ENCODE measurements around the gene NDST1.

The NDST1 gene

DNA sequence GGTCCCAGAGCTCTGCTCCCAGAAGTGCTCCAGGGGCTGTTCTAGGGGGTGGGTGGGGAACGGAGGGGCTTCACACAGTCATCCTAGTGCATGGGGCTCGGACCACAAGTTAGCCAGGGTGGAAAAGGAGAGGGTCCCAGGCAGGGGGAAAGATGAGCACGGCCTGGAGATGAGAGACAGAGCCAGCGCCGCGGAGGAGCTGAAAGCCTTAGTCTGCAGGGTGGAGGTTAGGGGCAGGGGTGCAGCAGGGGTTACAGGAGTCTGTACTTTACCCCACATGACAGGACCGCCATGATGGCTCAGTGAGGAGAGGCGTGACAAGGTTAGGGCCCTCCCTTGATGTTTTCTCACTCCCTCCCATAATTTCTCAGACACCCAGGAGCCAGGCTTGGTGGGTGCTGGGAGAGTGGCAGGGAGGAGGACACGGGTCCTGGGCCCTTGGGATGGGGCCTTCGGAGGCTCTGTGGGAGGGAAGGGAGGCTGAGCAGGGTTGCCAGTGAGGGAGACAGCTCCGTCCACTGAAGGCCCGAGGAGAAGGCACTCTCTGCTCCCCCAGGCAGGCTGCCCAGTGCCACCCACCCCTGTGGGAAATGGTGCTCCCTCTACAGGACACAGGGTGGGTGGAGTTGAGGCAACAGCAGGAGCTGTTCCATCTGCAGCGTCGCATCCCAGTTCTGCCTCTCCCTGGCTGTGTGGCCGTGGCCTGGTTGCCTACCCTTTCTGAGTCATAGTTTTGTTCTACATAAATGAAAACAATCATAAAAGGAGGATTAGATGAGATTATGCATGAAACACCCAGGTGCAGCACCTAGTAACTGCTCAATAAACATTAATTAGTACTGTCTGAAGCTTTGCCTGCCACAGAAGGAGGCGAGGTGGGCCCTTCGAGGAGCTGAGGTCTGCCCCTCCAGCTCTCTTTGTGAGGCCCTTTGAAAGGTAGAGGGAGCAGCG, 66.2 kb downstream of the NDST1 start:
- DNase-seq: no peak

DNA sequence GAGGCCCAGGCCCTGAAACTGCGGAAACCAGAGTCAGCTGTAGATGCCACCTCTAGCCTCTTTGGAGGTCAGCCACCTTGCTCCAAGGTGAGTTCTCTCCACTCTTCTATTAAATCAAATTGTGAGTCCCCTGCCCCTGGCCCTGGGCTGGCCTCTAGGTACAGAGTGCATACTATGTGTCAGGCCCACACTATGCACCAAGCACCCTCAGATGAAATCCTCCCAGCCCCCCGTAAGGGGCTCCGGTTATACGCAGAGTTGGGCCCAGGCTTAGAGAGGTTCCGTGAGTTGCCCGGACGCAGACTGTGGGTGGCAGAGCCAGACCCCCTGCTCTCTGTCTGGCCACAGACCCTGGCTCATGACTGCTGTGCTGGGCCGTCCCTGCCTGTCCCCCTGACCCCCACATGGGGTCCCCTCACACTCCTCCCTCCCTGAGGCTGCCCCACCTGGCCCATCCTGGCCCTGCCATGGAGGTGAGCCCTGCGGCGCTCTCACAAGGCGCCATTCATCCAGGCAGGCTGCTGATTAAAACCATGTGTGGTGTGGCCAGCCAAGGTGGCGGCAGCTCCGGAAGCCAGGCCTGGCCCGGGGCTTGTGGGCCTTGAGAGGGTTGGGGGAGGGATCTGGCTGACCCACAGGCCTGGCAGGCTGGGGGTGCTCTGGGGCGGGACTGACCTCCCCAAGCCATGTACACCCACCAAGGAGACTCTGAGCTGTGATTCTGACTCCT, 67.1 kb downstream of the NDST1 start:
- DNase-seq: no peak

- DNase-seq: no peak
Measured at GRCh38 chr5:150575745-150576448, 68.0 kb downstream of the NDST1 start.

DNA sequence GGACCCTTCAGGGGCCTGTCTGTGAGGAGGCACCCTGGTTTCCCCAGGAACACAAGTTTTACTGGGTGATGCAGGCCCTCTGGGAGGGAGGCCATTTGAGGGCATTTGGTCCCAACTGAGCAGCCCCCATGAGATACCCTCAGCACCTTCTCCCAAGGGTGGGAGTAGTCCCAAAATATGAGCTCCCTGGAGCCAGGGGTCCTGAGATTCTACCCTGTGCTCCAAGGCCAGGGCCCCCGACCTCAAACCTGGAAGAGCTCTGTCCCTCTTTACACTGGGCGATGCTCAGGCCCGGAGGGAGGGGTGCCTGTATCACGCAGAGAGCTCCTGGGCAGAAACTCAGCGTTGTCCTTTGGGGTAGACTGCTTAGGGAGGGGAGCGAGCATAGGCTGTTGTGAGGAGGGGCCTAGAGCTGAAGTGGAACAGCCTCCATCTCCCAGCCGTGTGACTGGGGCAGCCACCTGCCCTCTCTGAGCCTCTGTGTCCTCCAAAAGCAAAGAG, 68.6 kb downstream of the NDST1 start:
- DNase-seq: no peak

DNA sequence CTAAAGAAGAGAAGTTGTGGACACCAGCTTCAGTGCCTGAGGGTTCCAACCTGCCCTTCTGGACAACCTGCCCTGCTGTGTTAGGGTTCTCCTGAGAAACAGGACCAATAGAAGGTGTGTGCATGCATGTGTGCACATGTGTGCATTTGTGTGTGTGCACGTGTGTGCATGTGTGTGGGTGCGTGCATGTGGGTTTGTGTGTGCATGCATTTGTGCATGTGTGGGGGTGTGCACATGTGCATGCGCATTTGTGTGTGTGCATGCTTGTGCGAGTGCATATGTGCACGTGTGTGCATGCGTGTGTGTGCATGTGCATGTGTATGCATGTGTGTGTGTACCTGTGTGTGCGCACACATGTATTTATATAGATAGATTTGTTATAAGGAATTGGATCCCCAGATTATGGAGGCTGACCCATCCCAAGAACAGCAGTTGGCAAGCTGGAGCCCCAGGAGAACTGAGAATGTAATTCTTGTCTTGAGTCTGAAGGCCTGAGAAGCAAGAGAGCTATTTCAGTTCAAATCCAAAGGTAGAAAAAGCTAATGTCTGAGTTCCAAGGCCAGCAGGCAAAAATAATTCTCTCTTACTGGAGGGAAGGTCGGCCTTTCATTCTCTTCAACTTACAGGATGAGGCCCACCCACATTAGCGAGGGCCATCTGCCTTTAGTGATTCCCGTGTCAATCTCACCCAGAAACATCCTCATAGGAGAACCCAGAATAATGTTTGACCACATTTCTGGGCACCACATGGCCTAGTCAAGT, 69.6 kb downstream of the NDST1 start:
- DNase-seq: no peak

- no peak for DNase-seq
Measured at GRCh38 chr5:150578781-150579461, 71.0 kb downstream of the NDST1 start.

DNA sequence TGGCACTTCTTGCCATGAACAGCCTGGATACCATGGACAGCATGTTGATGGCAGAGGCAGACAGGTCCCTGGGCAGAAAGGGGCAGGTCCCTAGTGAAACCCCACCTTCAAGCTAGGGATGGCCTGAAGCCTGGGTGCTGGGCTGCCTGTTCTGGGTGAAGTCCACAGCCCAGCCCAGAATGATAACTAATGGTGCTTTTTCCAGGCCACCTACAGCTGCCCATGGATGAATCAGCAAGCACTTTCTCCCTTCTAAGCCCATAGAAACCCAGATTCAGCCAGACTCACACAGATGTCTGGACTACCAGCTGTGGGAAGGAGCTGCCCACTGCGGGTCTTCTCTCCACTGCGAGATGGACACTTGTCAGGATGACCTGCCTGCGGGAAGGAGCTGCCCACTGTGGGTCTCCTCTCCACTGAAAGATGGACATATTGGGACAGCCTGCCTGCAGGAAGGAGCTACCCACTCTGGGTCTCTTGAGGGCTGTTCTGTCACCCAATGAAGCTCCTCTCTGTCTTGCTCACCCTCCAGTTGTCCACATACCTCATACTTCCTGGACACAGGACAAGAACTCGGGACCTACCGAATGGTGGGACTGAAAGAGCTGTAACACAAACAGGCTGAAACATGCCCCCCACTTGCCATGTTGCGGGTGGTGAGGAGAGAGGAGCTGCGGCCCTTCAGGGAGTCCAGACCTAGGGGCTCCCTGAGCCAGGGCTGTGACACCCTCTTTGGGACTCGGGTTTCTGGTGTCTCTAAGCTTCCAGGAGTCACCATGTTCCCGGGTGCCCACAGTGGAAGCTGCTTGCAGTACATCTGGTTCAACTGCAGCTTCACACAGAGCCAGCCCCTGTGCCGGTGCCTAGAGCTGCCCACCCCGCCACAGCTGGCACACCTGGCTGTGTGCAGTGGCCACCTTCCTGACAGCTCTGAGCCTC, 71.8 kb downstream of the NDST1 start:
- DNase-seq: no peak

DNA sequence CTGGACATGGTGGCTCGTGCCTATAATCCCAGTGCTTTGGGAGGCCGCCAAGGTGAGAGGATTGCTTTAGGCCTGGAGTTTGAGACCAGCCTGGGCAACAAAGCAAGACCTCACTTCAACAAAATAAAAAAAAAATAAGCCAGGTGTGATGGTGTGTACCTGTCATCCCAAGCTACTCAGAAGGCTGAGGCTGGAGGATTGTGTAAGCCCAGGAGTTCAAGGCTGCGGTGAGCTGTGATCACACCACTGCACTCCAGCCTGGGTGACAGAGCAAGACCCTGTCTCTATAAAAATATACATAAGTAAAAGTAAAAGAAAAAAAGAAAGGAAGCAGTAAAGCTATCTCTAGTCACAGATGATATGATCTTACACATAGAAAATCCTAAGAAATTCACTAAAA, 73.0 kb downstream of the NDST1 start:
- no peak for DNase-seq

DNA sequence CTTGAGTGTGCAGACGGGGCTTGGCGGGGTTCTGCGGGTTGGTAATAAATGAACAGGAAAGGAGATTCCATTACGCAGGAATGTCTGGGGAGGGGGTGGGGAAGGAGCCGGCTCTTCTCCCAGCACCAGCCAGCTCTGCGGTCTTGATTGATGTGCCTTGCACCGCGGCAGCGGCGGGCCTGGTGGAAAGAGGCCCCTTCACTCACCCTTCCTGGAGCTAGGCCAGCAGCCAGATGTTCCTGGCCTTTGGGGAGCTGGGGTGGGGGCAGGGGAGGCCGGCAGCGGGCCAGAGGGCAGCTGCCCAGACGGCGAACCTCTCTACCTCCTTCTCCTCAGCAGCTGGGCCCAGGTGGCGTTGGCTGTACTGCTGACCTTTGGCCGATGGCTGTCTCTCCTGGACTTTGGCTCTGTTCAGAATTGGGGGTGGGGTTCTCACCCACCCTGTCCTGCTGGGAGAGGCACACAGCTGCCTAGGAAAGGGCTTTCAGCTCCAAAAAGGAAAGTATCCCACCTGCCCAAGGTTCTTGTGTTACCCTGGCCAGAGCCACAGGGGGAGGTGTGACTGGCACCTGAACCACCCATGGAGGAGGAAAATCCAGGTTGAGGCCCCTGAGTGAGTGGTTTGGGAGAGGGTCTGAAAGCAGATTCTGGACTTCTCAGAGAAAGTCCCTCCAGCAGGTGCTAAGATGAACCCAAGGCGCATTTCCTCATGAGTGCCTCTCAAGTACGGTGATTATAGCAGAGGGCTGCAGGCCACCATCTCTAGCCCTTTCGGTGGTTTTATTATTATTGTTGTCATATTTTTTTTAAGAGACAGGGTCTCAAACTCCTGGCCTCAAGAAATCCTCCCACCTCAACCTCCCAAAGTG, 74.5 kb downstream of the NDST1 start:
- no peak for DNase-seq

GRCh38 chr5:150583541-150584225, 75.8 kb downstream of the NDST1 start:
- DNase-seq: no peak

DNA sequence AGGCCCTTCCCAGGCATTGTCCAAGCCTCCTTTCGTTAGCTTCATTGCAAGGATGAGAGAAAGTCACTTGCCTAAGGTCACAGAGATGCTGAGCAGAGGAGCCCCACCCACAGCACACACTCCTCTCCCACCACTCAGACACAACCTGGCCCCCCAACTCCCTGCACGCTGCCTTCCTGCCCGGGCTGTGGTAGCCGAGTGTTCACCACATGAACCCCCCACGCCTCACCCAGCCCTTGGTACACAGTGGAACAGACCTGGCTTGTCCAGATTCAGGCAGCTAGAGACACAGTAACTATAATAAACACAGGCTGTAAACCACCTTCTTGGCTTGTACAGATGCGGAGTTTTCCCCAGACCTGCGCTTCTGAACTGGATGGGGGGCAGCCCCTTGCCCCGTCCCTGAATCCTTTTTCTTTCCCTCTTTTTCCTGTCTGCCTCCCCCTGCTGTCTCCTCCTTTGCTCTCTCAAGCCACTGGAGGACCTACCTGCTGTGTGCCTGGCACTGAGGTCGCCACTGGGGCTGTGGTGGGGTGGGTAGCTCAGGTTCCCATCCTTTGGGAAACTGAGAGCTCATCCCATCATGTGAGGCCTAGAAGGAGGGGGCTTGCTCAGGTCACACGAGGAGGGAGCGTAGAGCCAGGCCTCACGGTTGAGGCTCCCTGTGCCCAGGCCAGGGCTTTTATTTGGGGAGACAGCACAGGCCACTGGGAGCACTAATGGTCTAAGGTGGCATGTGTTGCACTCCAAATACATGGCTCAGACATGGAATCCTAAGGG, 76.8 kb downstream of the NDST1 start:
- DNase-seq: no peak

DNA sequence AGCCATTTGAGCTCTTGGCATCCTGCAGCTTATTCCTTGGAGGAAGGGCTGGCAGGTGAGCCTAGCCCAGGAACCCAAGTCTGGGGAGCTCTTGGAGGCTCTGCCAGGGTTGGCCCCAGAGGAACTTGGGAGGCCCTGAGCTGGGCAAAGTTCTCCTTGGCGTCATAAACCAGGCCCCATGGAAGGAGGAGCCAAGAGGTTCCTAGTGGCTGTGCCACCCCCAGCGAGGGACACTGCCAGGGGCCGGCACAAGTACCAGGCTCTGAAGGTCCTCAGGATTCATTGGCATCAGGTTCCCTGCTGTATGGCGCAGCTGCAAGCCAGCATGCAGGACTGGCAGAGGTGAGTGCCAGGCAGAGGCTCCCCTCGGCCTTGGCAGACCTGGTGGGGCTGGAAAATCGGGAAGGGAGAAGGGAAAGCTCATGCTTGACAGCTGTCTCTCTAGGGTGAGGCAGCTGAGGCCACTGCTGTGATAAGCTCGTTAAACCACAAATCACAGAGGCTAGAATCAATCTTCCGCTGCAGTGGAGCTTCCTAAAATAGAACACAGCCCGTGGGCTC, 77.9 kb downstream of the NDST1 start:
- no peak for DNase-seq

- no peak for DNase-seq
Measured at GRCh38 chr5:150587016-150587415, 79.1 kb downstream of the NDST1 start.

GRCh38 chr5:150587856-150588595, 80.1 kb downstream of the NDST1 start:
- DNase-seq: no peak

- DNase-seq: no peak
Measured at GRCh38 chr5:150588596-150588890, 80.6 kb downstream of the NDST1 start.

DNA sequence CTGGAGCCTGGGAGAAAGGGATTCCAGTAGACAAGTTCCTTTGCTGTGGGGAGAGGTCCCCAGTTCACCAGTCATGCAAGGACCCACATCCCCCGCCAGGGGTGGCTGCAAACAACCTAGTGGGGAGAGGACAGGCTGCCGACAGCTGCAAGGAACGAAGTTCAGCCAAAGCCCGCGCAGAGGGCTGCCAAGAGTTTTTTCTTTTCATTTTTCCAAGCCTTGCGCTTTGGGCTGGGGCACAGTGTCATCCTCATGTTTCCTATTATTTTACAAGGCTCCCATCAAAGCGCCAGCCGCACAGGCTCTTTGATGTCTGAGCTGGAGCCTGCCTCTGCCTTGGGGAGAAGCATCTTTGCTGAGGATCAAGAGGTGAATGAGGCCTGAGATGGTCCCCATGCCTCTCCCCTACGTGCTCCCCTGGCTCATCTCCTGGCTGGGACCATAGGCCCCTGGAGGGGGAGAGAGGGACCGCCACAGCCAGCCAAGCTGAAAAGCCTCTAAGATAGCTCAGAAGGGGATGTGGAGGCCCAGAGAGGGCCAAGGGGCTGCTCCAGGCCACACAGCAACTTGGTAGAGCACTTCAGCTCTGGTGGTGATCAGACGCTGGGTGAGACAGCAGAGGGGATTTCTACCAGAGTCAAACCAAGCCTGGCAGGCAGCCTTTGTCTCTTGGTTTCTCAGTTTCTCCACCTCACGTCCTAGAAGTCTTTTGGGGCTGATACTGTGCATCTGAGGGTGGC, 82.1 kb downstream of the NDST1 start:
- DNase-seq: no peak
